ENCODE data around the gene UBE2B. TPM values are rescaled to one million over a fixed set of nuclear protein-coding genes. Genes with fewer than 3 reads are reported as not detected.

UBE2B gene
- total RNA-seq, 6 experiments from 2014 or later, result 85.0 to 105 (median 95.6) TPM

DNA sequence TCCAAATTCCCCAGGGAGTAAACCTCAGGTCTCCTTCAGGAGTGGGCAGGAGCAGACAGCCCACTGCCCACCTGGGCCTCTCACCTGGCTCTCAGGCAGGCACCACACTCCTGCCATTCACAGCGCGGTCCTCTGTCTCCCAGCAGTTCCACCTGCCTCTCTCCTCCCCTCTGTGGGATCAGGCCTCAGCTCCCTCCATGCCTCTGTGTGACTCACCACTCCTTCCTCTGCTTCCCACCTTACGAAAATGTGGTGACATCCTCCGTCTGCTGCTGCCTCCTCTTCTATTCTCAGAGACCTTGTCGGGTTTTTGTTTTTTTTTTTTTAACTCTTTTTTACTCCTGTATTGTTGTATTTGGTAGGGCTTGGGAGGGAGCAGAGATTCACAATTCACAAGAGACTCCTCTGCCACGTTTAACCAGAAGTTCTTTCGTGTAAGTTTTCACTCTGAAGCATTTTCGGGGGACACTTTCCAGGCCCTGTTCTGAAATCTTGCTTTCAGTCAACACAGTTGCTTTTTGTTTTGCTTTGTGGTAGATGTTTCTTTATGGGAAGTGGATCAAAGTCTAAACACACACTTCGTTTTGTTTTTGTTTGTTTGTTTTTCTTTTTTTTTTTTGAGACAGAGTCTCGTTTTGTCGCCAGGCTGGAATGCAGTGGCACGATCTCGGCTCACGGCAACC, 61.4 kb downstream of the UBE2B start:
- Mint-ChIP-seq H3K4me3 (no peak overlapping the region), H3K9me3 (no peaks in the 10 kb centered on the region), H3K36me3 (ENCODE audit: low read depth) (no peaks in the 10 kb centered on the region), H3K27me3 (ENCODE audit: insufficient read depth) (peaks cover 2% of the 10 kb centered on the region), H3K27ac (no peak overlapping the region; the same call in 1 of the 2 replicates), H3K4me1 (ENCODE audit: low read depth) (peaks cover 44% of the 10 kb centered on the region)
- no peak for DNase-seq
- TF ChIP-seq, protein P1, sequence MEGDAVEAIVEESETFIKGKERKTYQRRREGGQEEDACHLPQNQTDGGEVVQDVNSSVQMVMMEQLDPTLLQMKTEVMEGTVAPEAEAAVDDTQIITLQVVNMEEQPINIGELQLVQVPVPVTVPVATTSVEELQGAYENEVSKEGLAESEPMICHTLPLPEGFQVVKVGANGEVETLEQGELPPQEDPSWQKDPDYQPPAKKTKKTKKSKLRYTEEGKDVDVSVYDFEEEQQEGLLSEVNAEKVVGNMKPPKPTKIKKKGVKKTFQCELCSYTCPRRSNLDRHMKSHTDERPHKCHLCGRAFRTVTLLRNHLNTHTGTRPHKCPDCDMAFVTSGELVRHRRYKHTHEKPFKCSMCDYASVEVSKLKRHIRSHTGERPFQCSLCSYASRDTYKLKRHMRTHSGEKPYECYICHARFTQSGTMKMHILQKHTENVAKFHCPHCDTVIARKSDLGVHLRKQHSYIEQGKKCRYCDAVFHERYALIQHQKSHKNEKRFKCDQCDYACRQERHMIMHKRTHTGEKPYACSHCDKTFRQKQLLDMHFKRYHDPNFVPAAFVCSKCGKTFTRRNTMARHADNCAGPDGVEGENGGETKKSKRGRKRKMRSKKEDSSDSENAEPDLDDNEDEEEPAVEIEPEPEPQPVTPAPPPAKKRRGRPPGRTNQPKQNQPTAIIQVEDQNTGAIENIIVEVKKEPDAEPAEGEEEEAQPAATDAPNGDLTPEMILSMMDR (IDR thresholded peaks at IDR 0.05), result no peak

DNA sequence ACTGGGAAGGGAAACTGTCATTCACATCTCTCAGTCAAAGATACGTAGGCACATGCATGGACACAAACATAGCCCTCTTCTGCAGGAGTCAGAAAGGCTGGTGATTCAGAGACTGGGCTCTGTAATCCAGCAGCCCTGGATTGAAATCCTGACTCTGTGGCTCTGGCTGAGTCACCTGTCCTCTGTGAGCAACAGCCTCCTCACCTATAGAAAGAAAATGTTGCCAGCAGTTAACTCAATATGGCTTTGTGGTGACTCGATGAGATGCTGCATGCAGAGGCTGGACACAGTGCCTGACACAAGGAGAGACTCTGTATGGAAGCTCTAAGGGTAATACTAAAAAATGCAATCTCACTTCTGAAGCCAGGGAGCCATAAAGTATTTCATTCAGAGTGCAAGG, 64.2 kb downstream of the UBE2B start:
- Mint-ChIP-seq H3K27me3 (ENCODE audit: insufficient read depth) (no peaks in the 10 kb centered on the region; the same call in 1 of the 2 replicates), H3K27ac (peak overlapping the region; percentile 98), H3K9me3 (no peaks in the 10 kb centered on the region), H3K4me1 (ENCODE audit: low read depth) (peaks cover 68% of the 10 kb centered on the region), H3K36me3 (ENCODE audit: low read depth) (no peaks in the 10 kb centered on the region), H3K4me3 (peak overlapping the region; percentile 68)
- DNase-seq, result peak; percentile 84
- TF ChIP-seq, protein P1 (IDR thresholded peaks at IDR 0.05), result no peak

DNA sequence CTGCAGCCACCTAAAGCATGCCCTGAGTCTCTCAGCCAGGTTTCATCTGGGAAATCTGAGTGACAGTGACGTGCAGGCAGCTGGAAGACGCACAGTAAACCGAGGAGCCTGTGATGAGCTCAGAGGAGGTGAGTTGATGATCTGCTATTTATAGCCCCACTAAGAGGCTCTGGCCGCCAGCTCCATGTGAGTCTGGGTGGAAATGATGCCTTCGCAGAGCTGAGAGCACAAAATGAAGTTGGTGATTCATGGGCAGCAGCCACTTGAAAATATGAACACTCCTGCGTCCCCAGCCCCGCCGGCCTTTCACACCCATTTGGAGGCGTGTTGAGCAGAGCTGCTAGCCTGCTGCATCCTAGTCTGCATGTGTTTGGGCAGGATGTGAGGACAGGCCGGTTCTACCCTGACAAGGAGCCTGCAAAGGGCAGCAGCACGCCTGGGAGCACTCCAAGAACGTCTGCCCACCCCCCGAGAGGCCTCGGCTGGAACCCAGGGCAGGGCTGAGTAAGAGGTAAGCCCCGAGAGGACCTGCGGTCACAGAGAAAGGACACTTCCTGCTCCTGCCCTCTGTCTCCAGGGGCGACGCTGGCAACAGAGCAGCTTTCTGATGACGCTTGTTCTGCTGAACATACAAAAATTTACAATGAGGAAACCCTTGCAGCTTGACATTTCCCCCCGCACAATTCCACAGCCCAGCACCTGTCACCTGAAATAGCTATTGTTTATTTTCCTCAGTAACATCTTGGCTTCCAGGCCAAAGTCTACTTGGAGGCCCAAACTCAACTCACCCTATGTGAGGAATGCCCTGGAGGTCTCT, 65.4 kb downstream of the UBE2B start:
- Mint-ChIP-seq H3K9me3 (no peaks in the 10 kb centered on the region), H3K4me3 (peak overlapping the region; percentile 71), H3K4me1 (ENCODE audit: low read depth) (peaks cover 72% of the 10 kb centered on the region), H3K36me3 (ENCODE audit: low read depth) (no peaks in the 10 kb centered on the region), H3K27ac (peak overlapping the region; percentile 98), H3K27me3 (ENCODE audit: insufficient read depth) (no peaks in the 10 kb centered on the region; the same call in 1 of the 2 replicates)
- TF ChIP-seq, protein P1 (IDR thresholded peaks at IDR 0.05), result no peak
- DNase-seq, result peak; percentile 97

DNA sequence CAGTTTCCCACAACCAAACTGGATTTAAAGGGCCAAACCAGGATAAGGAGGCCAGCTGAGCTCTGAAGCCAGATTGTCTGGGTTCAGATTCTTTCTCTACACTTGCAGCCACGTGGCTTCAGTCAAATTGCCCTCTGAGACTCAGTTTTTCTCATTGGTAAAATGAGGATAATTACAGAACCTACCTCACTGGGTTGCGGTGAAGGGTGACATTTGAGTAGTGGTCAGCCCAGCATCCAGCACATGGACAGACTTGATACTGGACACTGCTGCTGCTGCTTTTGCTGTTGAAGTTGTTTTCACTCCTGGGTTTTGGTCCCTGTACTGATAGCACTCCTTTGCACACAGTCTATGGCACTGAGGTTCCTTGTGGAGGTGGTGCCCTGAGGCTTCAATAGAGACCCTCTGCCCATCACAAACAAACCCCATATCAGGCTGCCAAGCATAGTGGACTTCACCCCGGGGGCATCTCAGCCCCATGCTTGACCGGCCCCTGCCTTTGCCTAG, 66.0 kb downstream of the UBE2B start:
- Mint-ChIP-seq H3K4me1 (ENCODE audit: low read depth) (peaks cover 78% of the 10 kb centered on the region), H3K27me3 (ENCODE audit: insufficient read depth) (no peaks in the 10 kb centered on the region; the same call in 1 of the 2 replicates), H3K27ac (peak overlapping the region; percentile 98), H3K36me3 (ENCODE audit: low read depth) (no peaks in the 10 kb centered on the region), H3K9me3 (no peaks in the 10 kb centered on the region), H3K4me3 (peak overlapping the region; percentile 71)
- peak; percentile 14 for DNase-seq
- TF ChIP-seq, protein P1 (IDR thresholded peaks at IDR 0.05), result no peak

DNA sequence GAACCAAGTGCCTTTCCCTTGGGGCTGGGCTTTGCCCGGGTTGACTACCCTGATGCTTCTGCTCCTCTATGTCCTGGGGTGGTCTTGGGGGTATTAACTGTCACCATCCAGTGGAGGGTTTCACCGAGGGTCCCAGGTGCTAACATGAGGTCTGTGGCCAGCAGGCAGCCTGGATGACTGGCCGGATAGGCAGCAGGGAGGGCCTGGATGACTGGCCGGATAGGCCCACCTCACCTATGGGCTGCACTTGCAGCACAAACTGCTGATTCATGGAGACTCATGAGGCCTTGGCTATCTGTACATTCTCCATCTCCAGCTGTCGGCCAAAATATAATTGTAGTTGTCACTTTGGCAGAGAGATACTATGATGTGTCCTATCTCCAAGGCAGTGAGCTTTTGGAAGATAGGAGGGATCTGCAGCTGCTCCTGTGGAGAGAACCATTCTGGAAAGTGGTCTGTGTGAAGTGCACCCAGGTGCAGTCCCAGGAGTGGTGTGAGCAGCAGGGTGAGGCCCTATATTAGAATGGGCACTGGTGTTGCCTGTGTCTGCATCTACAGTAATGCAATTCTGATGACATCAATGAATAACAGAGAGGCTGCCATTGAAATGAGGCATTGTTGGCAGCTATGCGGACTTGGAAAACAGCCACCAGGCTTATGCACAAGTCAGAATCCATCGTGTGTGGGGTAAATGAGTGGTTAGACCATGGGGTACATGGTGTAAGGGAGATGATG, 66.6 kb downstream of the UBE2B start:
- Mint-ChIP-seq H3K4me1 (ENCODE audit: low read depth) (peaks cover 72% of the 10 kb centered on the region), H3K36me3 (ENCODE audit: low read depth) (no peaks in the 10 kb centered on the region), H3K4me3 (peak overlapping the region; percentile 51), H3K9me3 (no peaks in the 10 kb centered on the region), H3K27ac (peak overlapping the region; percentile 98), H3K27me3 (ENCODE audit: insufficient read depth) (no peaks in the 10 kb centered on the region; the same call in 1 of the 2 replicates)
- TF ChIP-seq, protein P1 (IDR thresholded peaks at IDR 0.05), result no peak
- DNase-seq, result peak; percentile 80

Data from HFFc6 (cell line).